ENCODE measurements around the gene RALGPS2.

RALGPS2 gene

GRCh38 chr1:178870944-178871343, 145.9 kb downstream of the RALGPS2 start, which contains the start of gene ANGPTL1:
Gene ANGPTL1 (minus strand): TSS chr1:178871077. CDS start chr1:178865776, 5,301 bp downstream.
- DNase-seq = peak; percentile 43

- no peak for DNase-seq
Observed at GRCh38 chr1:178871551-178872320, 146.7 kb downstream of the RALGPS2 start.

GRCh38 chr1:178874966-178875365, 149.9 kb downstream of the RALGPS2 start:
- no peak for DNase-seq

- no peak for DNase-seq
Observed at GRCh38 chr1:178875936-178876335, 150.9 kb downstream of the RALGPS2 start.

GRCh38 chr1:178877896-178878295, 152.9 kb downstream of the RALGPS2 start:
- peak; percentile 18 for DNase-seq

GRCh38 chr1:178881950-178882349, 156.9 kb downstream of the RALGPS2 start:
- DNase-seq = no peak

GRCh38 chr1:178885869-178886268, 160.8 kb downstream of the RALGPS2 start:
- DNase-seq = no peak

GRCh38 chr1:178886551-178886950, 161.5 kb downstream of the RALGPS2 start:
- no peak for DNase-seq

- DNase-seq = no peak
Observed at GRCh38 chr1:178895928-178896327, 170.9 kb downstream of the RALGPS2 start.

- no peak for DNase-seq
Observed at GRCh38 chr1:178898401-178898800, 173.4 kb downstream of the RALGPS2 start.

GRCh38 chr1:178899402-178899801, 174.4 kb downstream of the RALGPS2 start:
- no peak for DNase-seq

GRCh38 chr1:178901482-178902125, 176.6 kb downstream of the RALGPS2 start:
- no peak for DNase-seq

GRCh38 chr1:178908358-178908757, 183.3 kb downstream of the RALGPS2 start:
- no peak for DNase-seq

GRCh38 chr1:178910023-178910422, 185.0 kb downstream of the RALGPS2 start:
- DNase-seq = peak; percentile 28

GRCh38 chr1:178912597-178912996, 187.6 kb downstream of the RALGPS2 start:
- DNase-seq = no peak

GRCh38 chr1:178916448-178917174, 191.6 kb downstream of the RALGPS2 start:
- DNase-seq = no peak

GRCh38 chr1:178918308-178918707, 193.3 kb downstream of the RALGPS2 start:
- DNase-seq = no peak

GRCh38 chr1:178918955-178919354, 193.9 kb downstream of the RALGPS2 start:
- no peak for DNase-seq

- no peak for DNase-seq
Observed at GRCh38 chr1:178919581-178919980, 194.5 kb downstream of the RALGPS2 start.

- DNase-seq = no peak
Observed at GRCh38 chr1:178921499-178921898, 196.5 kb downstream of the RALGPS2 start.

- no peak for DNase-seq
Observed at GRCh38 chr1:178923512-178923911, 198.5 kb downstream of the RALGPS2 start.

GRCh38 chr1:178926046-178926445, 201.0 kb downstream of the RALGPS2 start:
- no peak for DNase-seq

- no peak for DNase-seq
Observed at GRCh38 chr1:178927003-178927402, 202.0 kb downstream of the RALGPS2 start.

- no peak for DNase-seq
Observed at GRCh38 chr1:178928041-178928440, 203.0 kb downstream of the RALGPS2 start.

All from MV-4-11 (cell line).